Endodermal cell (in vitro differentiated cells): Measurements from ENCODE around the gene GSG1L. TPM values are rescaled to one million over a fixed set of nuclear protein-coding genes. Genes with fewer than 3 reads are reported as not detected.

ENCODE experiments used
- DNase-seq: peaks from one replicate; pipeline ENCODE4 v3.0.0-alpha.2; 2017
- H3K27ac ChIP-seq: 2 replicates; pipeline ENCODE4 v1.5.1; 2013; ENCODE audit warnings: mild to moderate bottlenecking, low read depth, low read length, moderate library complexity
- H3K27me3 ChIP-seq: 2 replicates; pipeline ENCODE4 v1.6.1; 2013; ENCODE audit warnings: mild to moderate bottlenecking, low read length, moderate library complexity; ENCODE audit not compliant: insufficient read depth, control insufficient read depth, poor library complexity, severe bottlenecking
- H3K36me3 ChIP-seq: 2 replicates; pipeline ENCODE4 v1.7.0; 2013; ENCODE audit warnings: mild to moderate bottlenecking, low read length, moderate library complexity; ENCODE audit not compliant: control insufficient read depth, insufficient read depth
- H3K4me1 ChIP-seq: one replicate; pipeline ENCODE4 v1.7.0; 2013; ENCODE audit warnings: low read length; ENCODE audit not compliant: control insufficient read depth, insufficient read depth
- H3K4me3 ChIP-seq: 2 replicates; pipeline ENCODE4 v1.5.1; 2013; ENCODE audit warnings: mild to moderate bottlenecking, low read length, moderate library complexity
- H3K9ac ChIP-seq: 2 replicates; pipeline ENCODE4 v1.6.1; 2013; ENCODE audit warnings: mild to moderate bottlenecking, low read length, moderate library complexity; ENCODE audit not compliant: poor library complexity, severe bottlenecking; ENCODE audit errors: extremely low read depth
- H3K9me3 ChIP-seq: 2 replicates; pipeline ENCODE4 v1.6.1; 2013; ENCODE audit warnings: mild to moderate bottlenecking, low read length, moderate library complexity; ENCODE audit not compliant: control insufficient read depth
- H3K27ac Mint-ChIP-seq: 2 replicates; pipeline ENCODE4 v1.8.0; 2020; ENCODE audit warnings: mixed read lengths
- H3K27me3 Mint-ChIP-seq: 2 replicates; pipeline ENCODE4 v1.8.0; 2021; ENCODE audit warnings: mild to moderate bottlenecking, mixed read lengths; ENCODE audit not compliant: insufficient read depth
- H3K36me3 Mint-ChIP-seq: 2 replicates; pipeline ENCODE4 v1.8.0; 2020; ENCODE audit warnings: low read depth, mixed read lengths
- H3K4me1 Mint-ChIP-seq: 2 replicates; pipeline ENCODE4 v1.8.0; 2020; ENCODE audit warnings: mixed read lengths
- H3K4me3 Mint-ChIP-seq: 2 replicates; pipeline ENCODE4 v1.8.0; 2020; ENCODE audit warnings: mild to moderate bottlenecking, moderate library complexity, mixed read lengths
- H3K9me3 Mint-ChIP-seq: 2 replicates; pipeline ENCODE4 v1.8.0; 2020; ENCODE audit warnings: mild to moderate bottlenecking, mixed read lengths
- CTCF ChIP-seq: fragments of 200-600 bp; sonication (generic); conservative IDR thresholded peaks from 2 replicates; pipeline ENCODE4 v1.5.0; 2021; ENCODE audit warnings: antibody characterized with exemption, mild to moderate bottlenecking
- WGBS, 2 experiments: methylation state at CpG; one replicate each; pipeline versions ENCODE4 v1.1.5 to v1.1.7; 2013; ENCODE audit warnings: missing lambda C conversion rate in 2 of 2, mixed read lengths in 1 of 2; ENCODE audit not compliant: insufficient coverage in 1 of 2, insufficient read length in 1 of 2; 5-methylcytosine and 5-hydroxymethylcytosine counted together
- total RNA-seq, 2 donors: library from RNA; stranded (reverse); fragmentation: NEBNext Ultra II Directional in 1 of 2; extraction: Animal tissue kit (Norgen Biotek cat#: 25700) in 1 of 2; gene quantifications; 2 replicates in 1 of 2; 3 replicates in 1 of 2; pipeline ENCODE4 v1.2.1, GENCODE V29; 2021

GSG1L gene
- total RNA-seq, 2 donors from 2014 or later = 0.24 TPM; not detected in 1

DNA sequence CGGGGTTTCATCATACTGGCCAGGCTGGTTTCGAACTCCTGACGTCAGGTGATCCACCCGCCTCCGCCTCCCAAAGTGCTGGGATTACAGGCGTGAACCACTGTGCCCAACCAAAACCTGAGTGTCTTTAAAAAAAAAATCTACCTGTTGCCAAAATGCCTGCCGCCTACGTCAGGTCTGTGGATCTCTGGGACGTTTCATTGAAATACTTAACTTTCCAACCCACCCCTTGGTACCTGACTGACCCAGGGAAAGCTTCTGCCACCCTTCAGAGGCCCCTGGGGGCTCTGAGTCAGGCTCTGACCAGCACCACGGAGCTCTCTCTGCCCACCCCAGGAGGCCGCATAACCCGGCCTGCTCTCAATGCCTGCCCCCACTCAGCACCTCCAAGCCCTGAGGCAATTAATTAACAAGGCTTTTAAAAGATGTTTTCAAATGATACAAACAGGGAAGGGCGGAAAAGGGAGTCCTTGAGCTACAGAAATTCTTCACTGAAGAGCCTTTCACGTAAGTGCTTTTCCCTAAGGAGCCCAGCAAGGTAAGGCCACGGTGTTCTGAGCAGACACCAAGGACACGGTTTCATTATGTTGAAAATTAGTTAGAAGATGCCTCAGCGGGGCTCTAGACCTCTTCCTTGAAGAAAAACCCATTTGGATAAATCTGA, 29.3 kb upstream of the GSG1L start:
- Mint-ChIP-seq H3K27me3 (no peaks in the 10 kb centered on the region), H3K9me3 (no peaks in the 10 kb centered on the region), H3K27ac (peak overlapping the region; percentile 76), H3K4me1 (peaks cover 9% of the 10 kb centered on the region), H3K4me3 (no peak overlapping the region), H3K36me3 (peaks cover 14% of the 10 kb centered on the region)
- no peak overlapping the region for H3K9ac ChIP-seq
- peak; percentile 67 for DNase-seq
- no peaks in the 10 kb centered on the region for H3K27me3 ChIP-seq
- H3K27ac ChIP-seq = no peak overlapping the region
- peaks cover 9% of the 10 kb centered on the region for H3K36me3 ChIP-seq
- TF ChIP-seq CTCF = no peak
- H3K4me1 ChIP-seq = no peaks in the 10 kb centered on the region
- no peak overlapping the region for H3K4me3 ChIP-seq
- no peaks in the 10 kb centered on the region for H3K9me3 ChIP-seq
- 71 to 83% methylated on average over 13 to 17 of the region's 17 CpGs for WGBS, 2 experiments

DNA sequence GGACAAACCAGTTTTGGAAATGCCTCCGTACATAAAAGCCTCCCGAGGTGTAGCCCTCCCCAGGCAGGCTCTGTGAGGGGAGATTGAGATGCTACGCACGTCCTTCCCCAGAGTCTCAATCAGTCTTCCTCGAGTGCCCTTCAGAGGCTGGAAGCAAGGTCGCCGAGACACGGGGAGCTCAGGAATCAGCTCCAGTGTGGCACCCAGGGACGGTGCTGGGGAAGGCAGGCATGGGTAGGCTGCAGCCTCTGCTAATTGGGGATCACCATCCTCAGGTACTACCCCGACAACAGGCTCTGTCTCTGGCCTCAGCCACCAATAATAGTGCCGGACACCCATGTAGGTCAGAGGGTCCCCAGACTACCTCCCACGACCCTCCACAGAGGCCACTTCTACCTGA, 28.1 kb upstream of the GSG1L start:
- H3K4me1 ChIP-seq = no peaks in the 10 kb centered on the region
- Mint-ChIP-seq H3K27ac (no peak overlapping the region), H3K36me3 (peaks cover 4% of the 10 kb centered on the region), H3K9me3 (no peaks in the 10 kb centered on the region), H3K4me1 (peaks cover 9% of the 10 kb centered on the region), H3K4me3 (no peak overlapping the region), H3K27me3 (no peaks in the 10 kb centered on the region)
- peaks cover 2% of the 10 kb centered on the region for H3K36me3 ChIP-seq
- H3K27me3 ChIP-seq = no peaks in the 10 kb centered on the region
- no peak for DNase-seq
- WGBS, 2 experiments = 87 to 93% methylated on average over 10 to 12 of the region's 12 CpGs
- no peak overlapping the region for H3K27ac ChIP-seq
- no peaks in the 10 kb centered on the region for H3K9me3 ChIP-seq
- no peak overlapping the region for H3K4me3 ChIP-seq
- TF ChIP-seq CTCF = no peak
- H3K9ac ChIP-seq = no peak overlapping the region

DNA sequence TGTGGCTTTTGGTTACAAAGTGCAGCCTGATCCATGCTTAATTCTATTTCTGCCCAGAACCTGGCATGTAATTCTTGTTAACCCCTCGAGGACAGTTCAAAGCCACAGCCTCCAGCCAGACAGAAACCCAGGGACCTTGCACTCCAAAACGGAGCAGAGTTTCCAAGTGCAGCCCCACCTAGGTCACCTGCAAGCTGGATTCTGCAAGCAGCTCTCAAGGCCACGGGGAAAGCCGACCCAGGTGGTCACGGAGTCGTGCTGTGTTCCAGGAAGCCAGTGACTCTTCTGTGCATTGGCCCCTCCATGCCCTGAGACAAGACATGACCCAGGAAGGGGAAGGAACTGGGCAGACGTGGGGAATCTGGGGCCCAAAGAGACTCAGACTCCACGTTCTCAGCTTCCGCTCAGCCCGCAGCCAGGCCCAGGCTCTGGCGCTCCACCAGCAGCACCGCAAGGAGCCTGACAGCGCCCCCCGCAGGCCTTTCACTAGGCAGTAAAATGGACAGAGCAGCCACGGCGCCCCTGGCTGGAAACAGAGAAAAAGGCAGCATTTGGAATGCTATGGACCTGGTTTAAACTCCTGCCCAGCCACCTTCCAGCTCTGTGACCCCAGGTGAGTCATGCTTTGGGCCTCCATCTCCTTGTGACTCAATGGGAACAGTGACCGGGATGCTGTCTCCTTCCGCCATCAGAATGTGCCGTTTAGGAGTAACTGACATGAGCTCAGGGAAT, 27.3 kb upstream of the GSG1L start:
- Mint-ChIP-seq H3K27me3 (no peaks in the 10 kb centered on the region), H3K4me1 (peaks cover 9% of the 10 kb centered on the region), H3K4me3 (no peak overlapping the region), H3K27ac (no peak overlapping the region), H3K9me3 (no peaks in the 10 kb centered on the region), H3K36me3 (no peaks in the 10 kb centered on the region)
- Histone ChIP-seq H3K4me3 (no peak overlapping the region), H3K9ac (no peak overlapping the region), H3K9me3 (no peaks in the 10 kb centered on the region), H3K27me3 (no peaks in the 10 kb centered on the region), H3K27ac (no peak overlapping the region), H3K36me3 (no peaks in the 10 kb centered on the region), H3K4me1 (no peaks in the 10 kb centered on the region)
- peak; percentile 93 for DNase-seq
- 85 to 90% methylated on average over 9 to 19 of the region's 19 CpGs for WGBS, 2 experiments
- peak; percentile 81 for TF ChIP-seq CTCF
